ENCODE results near the gene RAB24.
"Not testable (repeated sequence)": the region's sequence is repeated elsewhere in the genome, so short reads cannot be mapped to it uniquely, and the experiment has no call there.

The RAB24 gene

GRCh38 chr5:177291735-177292134 lies 11.8 kb downstream of the RAB24 start:
- no peak for DNase-seq

DNA sequence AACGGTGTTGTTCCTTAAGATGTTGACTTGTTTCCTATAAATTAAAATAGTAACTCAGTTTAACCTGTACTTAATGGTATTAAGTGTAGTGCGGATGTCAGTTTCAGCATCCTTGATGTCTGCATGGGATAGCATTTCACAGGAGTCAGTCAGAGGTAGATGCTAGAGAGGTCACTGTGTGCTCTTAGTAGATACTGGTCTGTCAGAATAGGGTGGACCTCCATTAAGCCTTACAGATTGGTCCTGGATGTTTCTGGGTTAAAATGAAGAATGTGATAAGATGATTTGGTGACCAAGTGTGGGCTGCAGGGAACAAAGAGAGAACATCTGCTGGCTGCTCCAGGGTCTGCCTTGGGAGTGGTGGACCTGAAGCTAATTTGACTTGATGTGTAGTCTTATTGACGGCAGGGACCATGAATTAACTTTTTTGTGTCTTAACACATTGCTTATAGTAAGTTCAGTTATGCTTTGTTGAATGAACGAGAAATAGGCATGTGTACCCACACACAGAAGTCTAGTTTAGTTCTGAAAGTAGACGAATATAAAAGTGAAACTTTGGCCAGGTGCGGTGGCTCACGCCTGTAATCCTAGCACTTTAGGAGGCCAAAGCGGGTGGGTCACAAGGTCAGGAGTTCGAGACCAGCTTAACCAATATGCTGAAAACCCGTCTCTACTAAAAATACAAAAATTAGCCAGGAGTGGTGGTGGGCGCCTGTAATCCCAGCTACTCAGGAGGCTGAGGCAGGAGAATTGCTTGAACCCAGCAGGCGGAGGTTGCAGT lies 12.5 kb downstream of the RAB24 start:
- DNase-seq = no peak

GRCh38 chr5:177288191-177288590 lies 15.3 kb downstream of the RAB24 start:
- DNase-seq = no peak

DNA sequence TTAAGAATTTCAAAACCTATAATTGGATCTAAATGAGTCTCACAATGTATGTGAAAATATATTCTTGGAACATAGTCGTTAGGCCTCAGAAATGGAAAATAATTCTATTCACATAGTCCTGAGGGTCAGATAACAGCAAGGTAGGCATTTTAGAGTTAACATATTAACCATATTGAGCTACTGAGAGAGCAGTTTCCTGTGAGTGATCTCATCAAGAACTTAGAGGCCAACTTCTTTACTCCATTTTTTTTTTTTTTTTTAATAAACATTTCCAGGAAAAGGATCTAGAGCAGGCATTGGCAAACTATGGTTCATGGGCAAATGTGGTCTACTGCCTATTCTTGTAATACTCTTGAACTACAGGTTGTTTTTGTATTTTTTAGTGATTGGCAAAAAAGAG lies 26.6 kb downstream of the RAB24 start:
- no peak for DNase-seq

- DNase-seq = no peak
Observed at GRCh38 chr5:177275883-177276282, 27.6 kb downstream of the RAB24 start.

GRCh38 chr5:177271113-177271512 lies 32.4 kb downstream of the RAB24 start:
- DNase-seq = no peak

DNA sequence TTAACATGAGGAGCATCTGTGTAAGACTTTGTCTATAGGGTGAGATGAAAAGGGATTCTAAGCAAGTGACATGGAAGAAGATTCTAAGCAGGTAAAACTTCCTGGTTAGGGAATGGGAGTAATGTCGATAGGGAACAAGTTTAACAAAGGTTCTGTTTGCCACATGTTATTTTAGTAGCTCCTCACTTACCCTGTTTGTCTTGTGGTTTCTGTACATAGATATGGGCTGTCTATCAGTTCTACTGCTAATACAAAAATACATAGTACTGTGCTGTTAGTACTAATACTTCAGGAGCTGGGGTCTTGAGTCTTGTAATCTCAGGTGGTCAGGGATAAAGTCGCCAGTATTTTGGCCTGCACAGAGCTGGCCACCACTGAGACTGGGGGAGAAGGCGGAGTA lies 32.9 kb downstream of the RAB24 start:
- DNase-seq = no peak

- no peak for DNase-seq
Observed at GRCh38 chr5:177269976-177270375, 33.5 kb downstream of the RAB24 start.

GRCh38 chr5:177269232-177269895 lies 34.2 kb downstream of the RAB24 start:
- no peak for DNase-seq

- DNase-seq = no peak
Observed at GRCh38 chr5:177265395-177265794, 38.1 kb downstream of the RAB24 start.

- DNase-seq = no peak
Observed at GRCh38 chr5:177264178-177264577, 39.3 kb downstream of the RAB24 start.

DNA sequence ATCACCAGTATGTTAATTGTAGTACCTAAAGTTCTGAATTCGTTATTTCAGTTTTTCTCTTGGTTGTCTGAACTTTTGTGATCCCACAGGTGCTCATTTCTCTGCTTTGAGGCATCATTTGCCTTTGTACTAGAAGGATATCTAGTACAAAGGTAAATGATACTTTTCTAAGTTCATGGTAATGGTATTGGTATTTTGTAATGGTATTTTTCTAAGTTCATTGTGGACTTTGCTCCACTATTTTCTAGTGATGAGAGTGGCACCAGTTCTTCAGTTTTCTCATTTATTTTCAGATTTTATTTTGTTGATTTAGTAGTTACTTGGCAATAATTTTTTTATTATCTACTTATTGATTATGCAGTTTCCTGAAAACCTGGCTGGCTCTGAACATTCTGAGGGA lies 42.0 kb downstream of the RAB24 start:
- no peak for DNase-seq

DNA sequence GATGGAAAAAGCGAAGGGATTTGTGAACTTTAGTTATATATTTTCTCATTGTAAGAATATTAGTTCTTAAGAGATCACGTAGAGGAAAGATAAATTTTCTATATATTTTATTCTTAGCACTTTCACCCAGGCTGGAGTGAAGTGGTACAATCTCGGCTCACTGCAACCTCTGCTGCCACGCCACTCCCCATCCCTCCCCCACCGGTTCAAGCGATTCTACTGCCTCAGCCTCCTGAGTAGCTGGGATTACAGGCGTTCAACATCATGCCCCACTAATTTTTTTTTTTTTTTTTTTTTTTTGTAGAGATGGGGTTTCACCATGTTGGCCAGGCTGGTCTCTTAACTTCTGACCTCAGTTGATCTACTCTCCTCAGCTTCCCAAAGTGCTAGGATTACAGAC lies 42.6 kb downstream of the RAB24 start:
- no peak for DNase-seq

DNA sequence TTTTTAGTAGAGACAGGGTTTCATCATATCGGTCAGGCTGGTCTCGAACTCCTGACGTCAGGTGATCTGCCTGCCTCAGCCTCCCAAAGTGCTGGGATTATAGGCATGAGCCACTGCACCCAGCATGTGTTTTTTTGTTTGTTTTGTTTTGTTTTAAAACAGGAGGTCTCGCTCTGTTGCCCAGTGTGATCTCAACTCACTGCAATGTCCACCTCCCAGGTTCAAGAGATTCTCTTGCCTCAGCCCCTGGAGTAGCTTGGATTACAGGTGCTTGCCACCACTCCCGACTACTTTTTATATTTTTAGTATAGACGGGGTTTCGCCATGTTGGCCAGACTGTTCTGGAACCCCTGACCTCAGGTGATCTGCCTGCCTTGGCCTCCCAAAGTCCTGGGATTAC lies 44.8 kb downstream of the RAB24 start:
- not testable (repeated sequence) for DNase-seq

GRCh38 chr5:177256296-177256695 lies 47.2 kb downstream of the RAB24 start:
- no peak for DNase-seq

DNA sequence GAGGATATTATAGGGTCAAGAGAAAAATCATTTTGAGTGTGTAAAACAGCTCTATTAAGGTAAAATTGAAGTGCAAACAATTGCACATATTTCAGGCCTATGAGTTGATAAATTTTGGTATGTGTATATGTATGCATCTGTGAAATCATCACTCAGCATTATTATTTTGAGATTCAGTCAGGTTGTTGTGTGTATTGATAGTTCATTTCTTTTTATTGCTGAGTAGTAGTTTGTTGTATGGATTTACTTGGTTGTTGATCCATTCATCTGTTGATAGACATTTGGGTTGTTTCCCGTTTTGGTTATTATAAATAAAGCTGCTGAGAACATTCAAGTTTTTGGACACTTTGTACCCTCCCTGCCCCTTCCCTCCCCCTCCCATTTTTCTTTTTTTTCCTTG lies 50.3 kb downstream of the RAB24 start:
- DNase-seq = no peak

All from NCI-H2081 (cell line).